GM21515 (cell line): Measurements from ENCODE around the gene ELMO1.
"Not testable (repeated sequence)": the region's sequence is repeated elsewhere in the genome, so short reads cannot be mapped to it uniquely, and the experiment has no call there.

Experiments used
- ATAC-seq: cut with Tn5 transposase; IDR thresholded peaks from one replicate; pipeline ENCODE4 v1.9.1; 2021; ENCODE audit not compliant: unreplicated experiment

ELMO1 gene

GRCh38 chr7:36995776-36996175 is 452.9 kb downstream of the ELMO1 start:
- no peak for ATAC-seq

- no peak for ATAC-seq
These were observed 454.1 kb downstream of the ELMO1 start for GRCh38 chr7:36994456-36995112.

- no peak for ATAC-seq
These were observed 461.5 kb downstream of the ELMO1 start for GRCh38 chr7:36986948-36987724.

- ATAC-seq: no peak
These were observed 462.1 kb downstream of the ELMO1 start for GRCh38 chr7:36986511-36986933.

- ATAC-seq: no peak
These were observed 462.7 kb downstream of the ELMO1 start for GRCh38 chr7:36985866-36986400.

GRCh38 chr7:36985316-36985715 is 463.3 kb downstream of the ELMO1 start:
- no peak for ATAC-seq

GRCh38 chr7:36984710-36985312 is 463.9 kb downstream of the ELMO1 start:
- no peak for ATAC-seq

- ATAC-seq: no peak
These were observed 464.6 kb downstream of the ELMO1 start for GRCh38 chr7:36984041-36984521.

GRCh38 chr7:36982766-36983165 is 465.9 kb downstream of the ELMO1 start:
- ATAC-seq: no peak

GRCh38 chr7:36979810-36980248 is 468.8 kb downstream of the ELMO1 start:
- no peak for ATAC-seq

- ATAC-seq: no peak
These were observed 470.2 kb downstream of the ELMO1 start for GRCh38 chr7:36978461-36978860.

- ATAC-seq: no peak
These were observed 470.8 kb downstream of the ELMO1 start for GRCh38 chr7:36977878-36978277.

GRCh38 chr7:36973534-36973933 is 475.1 kb downstream of the ELMO1 start:
- not testable (repeated sequence) for ATAC-seq

- ATAC-seq: no peak
These were observed 476.5 kb downstream of the ELMO1 start for GRCh38 chr7:36972140-36972518.

GRCh38 chr7:36971515-36972139 is 477.0 kb downstream of the ELMO1 start:
- no peak for ATAC-seq

GRCh38 chr7:36970551-36971514 is 477.8 kb downstream of the ELMO1 start:
- no peak for ATAC-seq

GRCh38 chr7:36969376-36969775 is 479.3 kb downstream of the ELMO1 start:
- no peak for ATAC-seq

- ATAC-seq: no peak
These were observed 481.3 kb downstream of the ELMO1 start for GRCh38 chr7:36967387-36967786.

GRCh38 chr7:36966636-36967035 is 482.0 kb downstream of the ELMO1 start:
- ATAC-seq: no peak

- ATAC-seq: no peak
These were observed 482.6 kb downstream of the ELMO1 start for GRCh38 chr7:36966039-36966438.
